CD14-positive monocyte (primary cell): ENCODE results near the gene ABCG1. TPM values are rescaled to one million over a fixed set of nuclear protein-coding genes. Genes with fewer than 3 reads are reported as not detected.

ENCODE experiments used
- DNase-seq, 3 donors: peaks; one replicate each; pipeline ENCODE4 v3.0.0-alpha.2; 2011 to 2022
- H2AFZ ChIP-seq: 2 replicates; pipeline ENCODE4 v1.6.0; 2012; ENCODE audit warnings: mild to moderate bottlenecking, low read depth, low read length, inconsistent platforms; ENCODE audit not compliant: insufficient read depth, poor library complexity, severe bottlenecking
- H3K27ac ChIP-seq, 2 donors: 1 replicate in 1 of 2; 2 replicates in 1 of 2; pipeline ENCODE4 v1.5.1; 2012 to 2013; ENCODE audit warnings: low read length in 2 of 2, control low read depth in 1 of 2, inconsistent platforms in 1 of 2, low read depth in 1 of 2, mild to moderate bottlenecking in 1 of 2
- H3K27me3 ChIP-seq, 2 donors: one replicate each; pipeline versions ENCODE4 v1.6.0 to v1.6.1; 2011 to 2013; ENCODE audit warnings: low read length in 2 of 2; ENCODE audit not compliant: control insufficient read depth in 2 of 2, insufficient read depth in 2 of 2
- H3K36me3 ChIP-seq, 2 donors: replicated peaks in 1 of 2; 1 replicate in 1 of 2; 2 replicates in 1 of 2; pipeline versions ENCODE4 v1.5.1 to v1.6.1; 2012 to 2013; ENCODE audit warnings: low read length in 2 of 2, control low read depth in 1 of 2, inconsistent platforms in 1 of 2, mild to moderate bottlenecking in 1 of 2; ENCODE audit not compliant: insufficient read depth in 2 of 2, control insufficient read depth in 1 of 2
- H3K4me1 ChIP-seq, 2 donors: 1 replicate in 1 of 2; 2 replicates in 1 of 2; pipeline versions ENCODE4 v1.5.1 to v1.6.1; 2012 to 2013; ENCODE audit warnings: low read length in 2 of 2, control low read depth in 1 of 2, inconsistent platforms in 1 of 2, mild to moderate bottlenecking in 1 of 2, moderate library complexity in 1 of 2; ENCODE audit not compliant: insufficient read depth in 2 of 2, control insufficient read depth in 1 of 2
- H3K4me2 ChIP-seq: replicated peaks from 2 replicates; pipeline ENCODE3; 2012; ENCODE audit warnings: low read length, moderate library complexity, mild to moderate bottlenecking; ENCODE audit not compliant: poor library complexity, severe bottlenecking; ENCODE audit errors: extremely low read depth
- H3K4me3 ChIP-seq, 3 experiments: fragments of 200-600 bp in 1 of 3; sonication (generic) in 1 of 3; replicated peaks in 1 of 3; 1 replicate in 2 of 3; 2 replicates in 1 of 3; pipeline ENCODE4 v1.5.1; 2011 to 2013; ENCODE audit warnings: low read length in 3 of 3, mild to moderate bottlenecking in 3 of 3, control low read depth in 2 of 3, low read depth in 2 of 3, inconsistent platforms in 1 of 3, moderate library complexity in 1 of 3
- H3K79me2 ChIP-seq: 2 replicates; pipeline ENCODE4 v1.6.0; 2012; ENCODE audit warnings: mild to moderate bottlenecking, control low read depth, inconsistent platforms, low read length, moderate library complexity; ENCODE audit not compliant: insufficient read depth
- H3K9ac ChIP-seq: 2 replicates; pipeline ENCODE4 v1.6.0; 2017; ENCODE audit warnings: low read length, mild to moderate bottlenecking; ENCODE audit not compliant: insufficient read depth, poor library complexity, severe bottlenecking
- H3K9me3 ChIP-seq, 2 donors: replicated peaks in 1 of 2; 1 replicate in 1 of 2; 2 replicates in 1 of 2; pipeline versions ENCODE4 v1.5.1 to v1.6.1; 2012 to 2013; ENCODE audit warnings: low read length in 2 of 2, control low read depth in 1 of 2; ENCODE audit not compliant: control insufficient read depth in 1 of 2, insufficient read depth in 1 of 2
- H4K20me1 ChIP-seq: 2 replicates; pipeline ENCODE4 v1.6.0; 2012; ENCODE audit warnings: mild to moderate bottlenecking, low read length, control low read depth, moderate library complexity; ENCODE audit not compliant: insufficient read depth
- H3K27ac Mint-ChIP-seq, 7 donors: one replicate each; pipeline ENCODE4 v1.8.0; 2020; ENCODE audit warnings: mild to moderate bottlenecking in 7 of 7, mixed read lengths in 7 of 7, moderate library complexity in 6 of 7, inconsistent platforms in 2 of 7
- H3K27me3 Mint-ChIP-seq, 3 donors: one replicate each; pipeline ENCODE4 v1.8.0; 2021 to 2022; ENCODE audit warnings: low read depth in 3 of 3, mild to moderate bottlenecking in 3 of 3, mixed read lengths in 3 of 3, moderate library complexity in 3 of 3, inconsistent platforms in 1 of 3
- H3K36me3 Mint-ChIP-seq, 2 donors: one replicate each; pipeline ENCODE4 v1.8.0; 2020; ENCODE audit warnings: mixed read lengths in 2 of 2, inconsistent platforms in 1 of 2, mild to moderate bottlenecking in 1 of 2
- H3K4me1 Mint-ChIP-seq: one replicate; pipeline ENCODE4 v1.8.0; 2020; ENCODE audit warnings: mild to moderate bottlenecking, mixed read lengths
- H3K4me3 Mint-ChIP-seq, 2 donors: one replicate each; pipeline ENCODE4 v1.8.0; 2020; ENCODE audit warnings: mild to moderate bottlenecking in 2 of 2, mixed read lengths in 2 of 2, moderate library complexity in 1 of 2
- H3K9me3 Mint-ChIP-seq, 7 donors: one replicate each; pipeline ENCODE4 v1.8.0; 2020 to 2022; ENCODE audit warnings: mixed read lengths in 7 of 7, mild to moderate bottlenecking in 6 of 7, moderate library complexity in 6 of 7, inconsistent platforms in 2 of 7
- CTCF ChIP-seq: fragments of 200-600 bp; IDR thresholded peaks from one replicate; pipeline ENCODE4 v1.8.0; 2022; ENCODE audit warnings: antibody characterized with exemption, mild to moderate bottlenecking
- WGBS: methylation state at CpG from one replicate; pipeline ENCODE4 v1.1.5; 2013; ENCODE audit warnings: missing lambda C conversion rate; ENCODE audit not compliant: insufficient coverage; 5-methylcytosine and 5-hydroxymethylcytosine counted together
- intact Hi-C, 2 donors: fragments of 100-400 bp; cut with micrococcal nuclease; formaldehyde crosslinking; loops; one replicate each; pipeline versions ENCODE4 v1.15.0 to v1.15.1; 2023
- polyA plus RNA-seq, 3 donors: library from polyadenylated mRNA; depleted of rRNA in 1 of 3; unstranded in 2 of 3; stranded (reverse) in 1 of 3; fragments of 300-500 nt in 2 of 3; fragments of >200 nt in 1 of 3; fragmentation: Illumina TruSeq in 2 of 3; gene quantifications; 1 replicate in 2 of 3; 2 replicates in 1 of 3; pipeline ENCODE4 v1.2.3, GENCODE V29; 2012 to 2021

Gene ABCG1
- polyA plus RNA-seq, 3 donors, result 3.0 to 5.2 (median 3.5) TPM

GRCh38 chr21:42332557-42333317 is 113.8 kb downstream of the ABCG1 start:
- Histone ChIP-seq H4K20me1 (no peaks in the 10 kb centered on the region), H3K9me3 (peaks cover 0 to 2% of the 10 kb centered on the region in 2 donors), H2AFZ (no peak overlapping the region), H3K27ac (no peak overlapping the region), H3K9ac (no peak overlapping the region), H3K79me2 (no peaks in the 10 kb centered on the region), H3K4me3 (no peak overlapping the region), H3K36me3 (no peaks in the 10 kb centered on the region), H3K4me2 (no peak overlapping the region), H3K27me3 (peaks cover 0 to 5% of the 10 kb centered on the region in 2 donors), H3K4me1 (peaks cover under 1 to 3% of the 10 kb centered on the region in 2 donors)
- H3K27me3 Mint-ChIP-seq, result peaks cover 1 to 6% (median 4%) of the 10 kb centered on the region in 3 donors
- WGBS, result 78% methylated on average over 3 of the region's 5 CpGs
- peaks cover 0 to 8% (median 4%) of the 10 kb centered on the region in 7 donors for H3K9me3 Mint-ChIP-seq
- no peak for TF ChIP-seq CTCF
- no peak overlapping the region for H3K27ac Mint-ChIP-seq
- intact Hi-C loops, result no loop called here
- DNase-seq, result no peak
- no peak overlapping the region for H3K4me3 Mint-ChIP-seq
- peaks cover 12% of the 10 kb centered on the region for H3K4me1 Mint-ChIP-seq
- H3K36me3 Mint-ChIP-seq, result no peaks in the 10 kb centered on the region

GRCh38 chr21:42336054-42336453 is 117.1 kb downstream of the ABCG1 start:
- Histone ChIP-seq H3K4me2 (no peak overlapping the region), H3K9ac (no peak overlapping the region)

More at GRCh38 chr21:42336054-42336453, 117.1 kb downstream of the ABCG1 start:
- H3K4me1 ChIP-seq, result peaks cover 6 to 7% of the 10 kb centered on the region in 2 donors
- DNase-seq, result no peak
- no peak overlapping the region for H3K4me3 ChIP-seq
- Mint-ChIP-seq H3K27ac (no peak overlapping the region), H3K4me1 (peaks cover 10% of the 10 kb centered on the region), H3K27me3 (peaks cover 2 to 6% (median 6%) of the 10 kb centered on the region in 3 donors), H3K36me3 (no peaks in the 10 kb centered on the region), H3K9me3 (peaks cover 0 to 8% (median 3%) of the 10 kb centered on the region in 7 donors), H3K4me3 (peak overlapping the region in 1 of 2 donors; percentile 35)
- no peak overlapping the region for H3K27ac ChIP-seq
- H3K27me3 ChIP-seq, result peaks cover 0 to 5% of the 10 kb centered on the region in 2 donors
- no peaks in the 10 kb centered on the region for H4K20me1 ChIP-seq
- no peak for TF ChIP-seq CTCF
- no peaks in the 10 kb centered on the region for H3K79me2 ChIP-seq
- peaks cover 0 to 2% of the 10 kb centered on the region in 2 donors for H3K9me3 ChIP-seq
- H3K36me3 ChIP-seq, result no peaks in the 10 kb centered on the region
- WGBS, result 80% methylated on average over 10 of the region's 10 CpGs
- H2AFZ ChIP-seq, result no peak overlapping the region
- intact Hi-C loops, result loop anchor here in 1 of 2 donors (5.0 kb wide), 1 partner anchor 111 kb away; no protein-coding TSS in a partner anchor
